Peyer's patch (tissue), 4 donors: ENCODE results near the gene CLDN17. TPM values are rescaled to one million over a fixed set of nuclear protein-coding genes. Genes with fewer than 3 reads are reported as not detected.
A peak's percentile ranks its signal among the peaks of the same experiment; 100 is the strongest.

Experiments
- DNase-seq, 3 donors: peaks; one replicate each; pipeline ENCODE4 v3.0.0-alpha.2; 2017 to 2019
- H3K27ac ChIP-seq, 4 donors: fragments of 200-600 bp; sonication (generic); one replicate each; pipeline ENCODE4 v1.5.1; 2016 to 2019
- H3K27me3 ChIP-seq, 2 donors: fragments of 200-600 bp; sonication (generic); one replicate each; pipeline ENCODE4 v1.5.1; 2019
- H3K36me3 ChIP-seq, 3 donors: fragments of 200-600 bp; sonication (generic); one replicate each; pipeline ENCODE4 v1.5.1; 2016 to 2019
- H3K4me1 ChIP-seq, 4 donors: fragments of 200-600 bp; sonication (generic); one replicate each; pipeline ENCODE4 v1.5.1; 2016 to 2019
- H3K4me3 ChIP-seq, 4 donors: fragments of 200-600 bp; sonication (generic); 1 replicate in 3 of 4; 2 replicates in 1 of 4; pipeline ENCODE4 v1.5.1; 2016 to 2019; ENCODE audit warnings: mild to moderate bottlenecking in 1 of 4
- H3K9me3 ChIP-seq, 4 donors: fragments of 200-600 bp; sonication (generic); one replicate each; pipeline ENCODE4 v1.5.1; 2016 to 2019; ENCODE audit warnings: mild to moderate bottlenecking in 1 of 4
- CTCF ChIP-seq, 6 experiments: fragments of 450-650 bp in 4 of 6; fragments of 200-600 bp in 2 of 6; sonication (generic) in 1 of 6; IDR thresholded peaks; one replicate each; pipeline ENCODE4 v1.5.1; 2017 to 2019; ENCODE audit warnings: antibody characterized with exemption in 6 of 6, mild to moderate bottlenecking in 3 of 6, moderate library complexity in 1 of 6
- POLR2A ChIP-seq, 2 donors: fragments of 450-650 bp; IDR thresholded peaks; one replicate each; pipeline ENCODE4 v1.5.1; 2017; ENCODE audit warnings: antibody characterized with exemption in 2 of 2, mild to moderate bottlenecking in 2 of 2, moderate library complexity in 2 of 2
- total RNA-seq, 4 donors: library from RNA; depleted of rRNA; stranded (reverse); fragments of >200 nt; gene quantifications; one replicate each; pipeline ENCODE4 v1.1.0, GENCODE V29; 2016

The CLDN17 gene
- total RNA-seq, 4 donors from 2014 or later = not detected

GRCh38 chr21:30206551-30207251 lies 40.1 kb upstream of the CLDN17 start:
- Histone ChIP-seq H3K4me1 (no peaks in the 10 kb centered on the region), H3K36me3 (no peaks in the 10 kb centered on the region), H3K4me3 (no peak overlapping the region), H3K27ac (no peak overlapping the region), H3K9me3 (no peaks in the 10 kb centered on the region), H3K27me3 (no peaks in the 10 kb centered on the region)
- no peak for DNase-seq
- TF ChIP-seq CTCF (IDR thresholded peaks at IDR 0.05) (no peak), POLR2A (IDR thresholded peaks at IDR 0.05) (no peak)

- DNase-seq = no peak
- no peaks in the 10 kb centered on the region for H3K36me3 ChIP-seq
- no peaks in the 10 kb centered on the region for H3K27me3 ChIP-seq
- no peak overlapping the region for H3K27ac ChIP-seq
- no peak for TF ChIP-seq CTCF (IDR thresholded peaks at IDR 0.05)
- TF ChIP-seq POLR2A (IDR thresholded peaks at IDR 0.05) = no peak
- no peaks in the 10 kb centered on the region for H3K4me1 ChIP-seq
- no peaks in the 10 kb centered on the region for H3K9me3 ChIP-seq
- H3K4me3 ChIP-seq = no peak overlapping the region
These were observed 33.4 kb upstream of the CLDN17 start for GRCh38 chr21:30200000-30200399.

- Histone ChIP-seq H3K36me3 (no peaks in the 10 kb centered on the region), H3K4me3 (no peak overlapping the region), H3K27me3 (no peaks in the 10 kb centered on the region), H3K9me3 (no peaks in the 10 kb centered on the region), H3K4me1 (no peaks in the 10 kb centered on the region), H3K27ac (no peak overlapping the region)
- no peak for DNase-seq
- TF ChIP-seq CTCF (IDR thresholded peaks at IDR 0.05) = peak in 4 of 6 experiments; percentile 39 to 69 (median 52)
- no peak for TF ChIP-seq POLR2A (IDR thresholded peaks at IDR 0.05)
These were observed 28.2 kb upstream of the CLDN17 start for GRCh38 chr21:30194701-30195299.

- no peaks in the 10 kb centered on the region for H3K9me3 ChIP-seq
- no peak overlapping the region for H3K4me3 ChIP-seq
- no peak overlapping the region for H3K27ac ChIP-seq
- H3K4me1 ChIP-seq = no peaks in the 10 kb centered on the region
- no peak for DNase-seq
- no peaks in the 10 kb centered on the region for H3K36me3 ChIP-seq
- H3K27me3 ChIP-seq = no peaks in the 10 kb centered on the region
- TF ChIP-seq POLR2A (IDR thresholded peaks at IDR 0.05) (no peak), CTCF (IDR thresholded peaks at IDR 0.05) (no peak)
These were observed 26.6 kb upstream of the CLDN17 start for GRCh38 chr21:30193201-30193600.

- H3K9me3 ChIP-seq = no peaks in the 10 kb centered on the region
- no peak overlapping the region for H3K27ac ChIP-seq
- no peaks in the 10 kb centered on the region for H3K27me3 ChIP-seq
- H3K36me3 ChIP-seq = no peaks in the 10 kb centered on the region
- TF ChIP-seq POLR2A (IDR thresholded peaks at IDR 0.05) (no peak), CTCF (IDR thresholded peaks at IDR 0.05) (no peak)
- no peak overlapping the region for H3K4me3 ChIP-seq
- DNase-seq = no peak
- no peaks in the 10 kb centered on the region for H3K4me1 ChIP-seq
These were observed 23.9 kb upstream of the CLDN17 start for GRCh38 chr21:30190554-30190953.
